ENCODE results near the gene THRB. TPM values are rescaled to one million over a fixed set of nuclear protein-coding genes. Genes with fewer than 3 reads are reported as not detected.

THRB gene
- total and polyA plus RNA-seq, 9 of the 15 experiments (the other 6 are each of a cell fraction or from before 2014, with no cell fraction given) = 1.7 to 14.9 (median 6.9) TPM

DNA sequence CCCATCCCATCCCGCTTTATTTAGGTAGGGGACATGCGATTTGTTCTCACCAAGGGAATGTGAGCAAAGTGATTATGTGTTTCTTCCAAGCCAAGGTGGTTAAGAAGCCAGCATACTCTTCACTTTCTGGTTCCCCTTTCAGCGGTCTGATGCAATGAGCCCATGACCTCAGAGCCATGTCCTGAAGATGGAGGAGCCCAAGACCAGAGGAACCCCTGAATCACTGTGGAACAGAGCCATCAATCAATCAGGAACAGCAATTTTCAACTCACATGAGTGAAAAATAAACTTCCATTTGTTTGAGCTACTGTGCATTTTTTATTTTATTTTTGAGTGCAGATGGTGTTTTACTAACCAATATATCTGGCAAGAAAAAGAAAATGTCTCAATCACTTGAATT lies 10.8 kb downstream of the THRB start (continued):
- TF ChIP-seq ATF7 (IDR thresholded peaks at IDR 0.05) = peak; percentile 49; the same call in 1 of the 2 replicates
- TF ChIP-seq, protein P1, sequence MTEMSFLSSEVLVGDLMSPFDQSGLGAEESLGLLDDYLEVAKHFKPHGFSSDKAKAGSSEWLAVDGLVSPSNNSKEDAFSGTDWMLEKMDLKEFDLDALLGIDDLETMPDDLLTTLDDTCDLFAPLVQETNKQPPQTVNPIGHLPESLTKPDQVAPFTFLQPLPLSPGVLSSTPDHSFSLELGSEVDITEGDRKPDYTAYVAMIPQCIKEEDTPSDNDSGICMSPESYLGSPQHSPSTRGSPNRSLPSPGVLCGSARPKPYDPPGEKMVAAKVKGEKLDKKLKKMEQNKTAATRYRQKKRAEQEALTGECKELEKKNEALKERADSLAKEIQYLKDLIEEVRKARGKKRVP (CRISPR knock-in tag; IDR thresholded peaks at IDR 0.05) = 0 out of 2 replicates have a peak, but pooled peaks have one; percentile 27
- TF ChIP-seq CEBPG (CRISPR knock-in tag; IDR thresholded peaks at IDR 0.05) = peak; percentile 92
- peak; percentile 80 to 86 for TF ChIP-seq CEBPG (tag; conservative IDR thresholded peaks at IDR 0.05 in 1 of 2, IDR thresholded peaks at IDR 0.05 in 1 of 2)
- TF ChIP-seq NR2C1 (IDR thresholded peaks at IDR 0.05) = no peak
- peak; percentile 27; the same call in 1 of the 2 replicates for TF ChIP-seq NR2C1 (tag; IDR thresholded peaks at IDR 0.05)
- TF ChIP-seq MEIS2 (IDR thresholded peaks at IDR 0.05; ENCODE audit: partially characterized antibody) = peak; percentile 94
- TF ChIP-seq POLR3G (IDR thresholded peaks at IDR 0.05; ENCODE audit: extremely low read depth, insufficient read length, insufficient replicate concordance) = no peak
- TF ChIP-seq NR2C2 (CRISPR knock-in tag; IDR thresholded peaks at IDR 0.05) = no peak
- TF ChIP-seq NR2C2 (tag; IDR thresholded peaks at IDR 0.05) = peak; percentile 47; the same call in 1 of the 2 replicates
- no peak for TF ChIP-seq NELFE (IDR thresholded peaks at IDR 0.05; ENCODE audit: insufficient read depth, insufficient read length)
- TF ChIP-seq, protein P2, sequence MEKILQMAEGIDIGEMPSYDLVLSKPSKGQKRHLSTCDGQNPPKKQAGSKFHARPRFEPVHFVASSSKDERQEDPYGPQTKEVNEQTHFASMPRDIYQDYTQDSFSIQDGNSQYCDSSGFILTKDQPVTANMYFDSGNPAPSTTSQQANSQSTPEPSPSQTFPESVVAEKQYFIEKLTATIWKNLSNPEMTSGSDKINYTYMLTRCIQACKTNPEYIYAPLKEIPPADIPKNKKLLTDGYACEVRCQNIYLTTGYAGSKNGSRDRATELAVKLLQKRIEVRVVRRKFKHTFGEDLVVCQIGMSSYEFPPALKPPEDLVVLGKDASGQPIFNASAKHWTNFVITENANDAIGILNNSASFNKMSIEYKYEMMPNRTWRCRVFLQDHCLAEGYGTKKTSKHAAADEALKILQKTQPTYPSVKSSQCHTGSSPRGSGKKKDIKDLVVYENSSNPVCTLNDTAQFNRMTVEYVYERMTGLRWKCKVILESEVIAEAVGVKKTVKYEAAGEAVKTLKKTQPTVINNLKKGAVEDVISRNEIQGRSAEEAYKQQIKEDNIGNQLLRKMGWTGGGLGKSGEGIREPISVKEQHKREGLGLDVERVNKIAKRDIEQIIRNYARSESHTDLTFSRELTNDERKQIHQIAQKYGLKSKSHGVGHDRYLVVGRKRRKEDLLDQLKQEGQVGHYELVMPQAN (IDR thresholded peaks at IDR 0.05; ENCODE audit: borderline replicate concordance) = no peak
- TF ChIP-seq JUN (IDR thresholded peaks at IDR 0.05; ENCODE audit: borderline replicate concordance, low read depth, low read length) = 0 out of 2 replicates have a peak, but pooled peaks have one; percentile 16
- no peak for TF ChIP-seq JUN (CRISPR knock-in tag; IDR thresholded peaks at IDR 0.05; ENCODE audit: borderline replicate concordance)
- no peak for TF ChIP-seq KDM1A (IDR thresholded peaks at IDR 0.05)
- TF ChIP-seq, protein P3, sequence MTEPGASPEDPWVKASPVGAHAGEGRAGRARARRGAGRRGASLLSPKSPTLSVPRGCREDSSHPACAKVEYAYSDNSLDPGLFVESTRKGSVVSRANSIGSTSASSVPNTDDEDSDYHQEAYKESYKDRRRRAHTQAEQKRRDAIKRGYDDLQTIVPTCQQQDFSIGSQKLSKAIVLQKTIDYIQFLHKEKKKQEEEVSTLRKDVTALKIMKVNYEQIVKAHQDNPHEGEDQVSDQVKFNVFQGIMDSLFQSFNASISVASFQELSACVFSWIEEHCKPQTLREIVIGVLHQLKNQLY (CRISPR knock-in tag; conservative IDR thresholded peaks at IDR 0.05) = no peak
- TF ChIP-seq, protein P4, sequence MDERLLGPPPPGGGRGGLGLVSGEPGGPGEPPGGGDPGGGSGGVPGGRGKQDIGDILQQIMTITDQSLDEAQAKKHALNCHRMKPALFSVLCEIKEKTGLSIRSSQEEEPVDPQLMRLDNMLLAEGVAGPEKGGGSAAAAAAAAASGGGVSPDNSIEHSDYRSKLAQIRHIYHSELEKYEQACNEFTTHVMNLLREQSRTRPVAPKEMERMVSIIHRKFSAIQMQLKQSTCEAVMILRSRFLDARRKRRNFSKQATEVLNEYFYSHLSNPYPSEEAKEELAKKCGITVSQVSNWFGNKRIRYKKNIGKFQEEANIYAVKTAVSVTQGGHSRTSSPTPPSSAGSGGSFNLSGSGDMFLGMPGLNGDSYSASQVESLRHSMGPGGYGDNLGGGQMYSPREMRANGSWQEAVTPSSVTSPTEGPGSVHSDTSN (CRISPR knock-in tag; IDR thresholded peaks at IDR 0.05; ENCODE audit: low read depth) = no peak
- TF ChIP-seq, protein P4 (tag; conservative IDR thresholded peaks at IDR 0.05; ENCODE audit: low read depth) = peak; percentile 87
- peak; percentile 32; the same call in 1 of the 2 replicates for TF ChIP-seq CTBP1 (IDR thresholded peaks at IDR 0.05; ENCODE audit: borderline replicate concordance)
- TF ChIP-seq, protein P5, sequence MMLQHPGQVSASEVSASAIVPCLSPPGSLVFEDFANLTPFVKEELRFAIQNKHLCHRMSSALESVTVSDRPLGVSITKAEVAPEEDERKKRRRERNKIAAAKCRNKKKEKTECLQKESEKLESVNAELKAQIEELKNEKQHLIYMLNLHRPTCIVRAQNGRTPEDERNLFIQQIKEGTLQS (IDR thresholded peaks at IDR 0.05) = peak; percentile 79
- TF ChIP-seq, protein P5 (CRISPR knock-in tag; conservative IDR thresholded peaks at IDR 0.05) = no peak

Measured in K562 (cell line).